Tibial nerve (tissue), 4 donors: ENCODE measurements around the gene DISC1.

ENCODE experiments used
- CTCF ChIP-seq, 5 experiments: fragments of 200-600 bp in 3 of 5; fragments of 450-650 bp in 2 of 5; sonication (generic) in 3 of 5; IDR thresholded peaks; one replicate each; pipeline ENCODE4 v1.5.1; 2016 to 2019; ENCODE audit warnings: antibody characterized with exemption in 5 of 5, mild to moderate bottlenecking in 3 of 5, moderate library complexity in 2 of 5
- EP300 ChIP-seq, 2 donors: sonication (generic); formaldehyde crosslinking; IDR thresholded peaks; one replicate each; pipeline ENCODE4 v1.6.1; 2017; ENCODE audit warnings: antibody characterized with exemption in 2 of 2, mild to moderate bottlenecking in 1 of 2
- POLR2A ChIP-seq, 2 donors: fragments of 450-650 bp; IDR thresholded peaks; one replicate each; pipeline ENCODE4 v1.6.1; 2017; ENCODE audit warnings: antibody characterized with exemption in 2 of 2, mild to moderate bottlenecking in 2 of 2, moderate library complexity in 2 of 2

DNA sequence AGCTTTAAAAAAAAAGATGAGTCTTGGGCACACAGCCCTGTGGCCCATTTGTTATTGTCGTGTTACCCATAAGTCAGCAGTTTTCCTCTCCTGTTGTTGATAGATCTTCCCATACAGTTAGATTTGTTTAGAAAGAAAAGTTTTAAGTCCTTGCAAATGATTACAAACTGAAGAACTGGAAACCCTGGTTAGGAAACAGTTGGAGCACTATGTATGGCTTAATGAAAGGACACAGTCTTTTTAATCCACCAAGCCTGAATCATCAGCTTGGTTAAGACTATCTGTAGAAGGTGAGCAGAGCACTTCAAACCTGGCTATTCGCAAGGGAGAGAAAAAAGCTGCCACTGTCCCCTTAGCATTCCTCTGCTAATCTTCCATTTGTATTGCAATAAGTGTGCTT lies 241.0 kb downstream of the DISC1 start:
- TF ChIP-seq CTCF (IDR thresholded peaks at IDR 0.05) = no peak
- no peak for TF ChIP-seq POLR2A (IDR thresholded peaks at IDR 0.05)
- TF ChIP-seq EP300 (IDR thresholded peaks at IDR 0.05) = no peak
